GM18951 (cell line): Measurements from ENCODE around the gene RNF152.

ENCODE experiments used
- POLR2A ChIP-seq: IDR thresholded peaks from 4 replicates; pipeline ENCODE4 v1.6.1; 2011; ENCODE audit warnings: mild to moderate bottlenecking; ENCODE audit not compliant: insufficient read length, insufficient read depth; ENCODE audit errors: extremely low read depth
- in situ Hi-C: fragments of 300-500 bp; cut with MboI; formaldehyde crosslinking; loops from one replicate; pipeline ENCODE4 v1.12.0; 2022; ENCODE audit warnings: low sequenced_read_pairs, mixed read lengths, inconsistent platforms; ENCODE audit not compliant: unreplicated experiment

The RNF152 gene

GRCh38 chr18:61883547-61883946, 9.3 kb downstream of the RNF152 start:
- TF ChIP-seq POLR2A, result no peak
- in situ Hi-C loops, result no loop called here

GRCh38 chr18:61882296-61883004, 10.4 kb downstream of the RNF152 start:
- TF ChIP-seq POLR2A, result no peak
- in situ Hi-C loops, result no loop called here

- in situ Hi-C loops, result no loop called here
- no peak for TF ChIP-seq POLR2A
These were observed 15.9 kb downstream of the RNF152 start for GRCh38 chr18:61876899-61877298.

- no peak for TF ChIP-seq POLR2A
- in situ Hi-C loops, result no loop called here
These were observed 22.7 kb downstream of the RNF152 start for GRCh38 chr18:61870151-61870550.

GRCh38 chr18:61869636-61870035, 23.2 kb downstream of the RNF152 start:
- TF ChIP-seq POLR2A, result no peak
- in situ Hi-C loops, result no loop called here

GRCh38 chr18:61865466-61866175, 27.2 kb downstream of the RNF152 start:
- no peak for TF ChIP-seq POLR2A
- in situ Hi-C loops, result no loop called here

- in situ Hi-C loops, result no loop called here
- TF ChIP-seq POLR2A, result no peak
These were observed 31.4 kb downstream of the RNF152 start for GRCh38 chr18:61861372-61861771.

GRCh38 chr18:61860302-61860701, 32.5 kb downstream of the RNF152 start:
- no peak for TF ChIP-seq POLR2A
- in situ Hi-C loops, result no loop called here

GRCh38 chr18:61859113-61859512, 33.7 kb downstream of the RNF152 start:
- in situ Hi-C loops, result no loop called here
- TF ChIP-seq POLR2A, result no peak

GRCh38 chr18:61856678-61857077, 36.1 kb downstream of the RNF152 start:
- TF ChIP-seq POLR2A, result no peak
- in situ Hi-C loops, result no loop called here

GRCh38 chr18:61855449-61856378, 37.1 kb downstream of the RNF152 start:
- TF ChIP-seq POLR2A, result no peak
- in situ Hi-C loops, result no loop called here

GRCh38 chr18:61854578-61855448, 38.0 kb downstream of the RNF152 start:
- in situ Hi-C loops, result no loop called here
- TF ChIP-seq POLR2A, result no peak
